GM15510 (cell line): ENCODE data around the gene IP6K1.

Experiments
- POLR2A ChIP-seq: IDR thresholded peaks from 3 replicates; pipeline ENCODE4 v1.6.1; 2011; ENCODE audit warnings: borderline replicate concordance; ENCODE audit not compliant: insufficient read length; ENCODE audit errors: extremely low read depth

IP6K1 gene

GRCh38 chr3:49723628-49724551, 62.5 kb downstream of the IP6K1 start, which contains the start of gene GMPPB:
TSS of gene GMPPB (minus strand) at chr3:49723951. CDS start at chr3:49723726, 225 bp downstream.
- TF ChIP-seq POLR2A: peak; percentile 78

GRCh38 chr3:49723296-49723627, 63.1 kb downstream of the IP6K1 start:
- TF ChIP-seq POLR2A: no peak

- no peak for TF ChIP-seq POLR2A
Observed at GRCh38 chr3:49722896-49723295, 63.4 kb downstream of the IP6K1 start.

- TF ChIP-seq POLR2A: no peak
Observed at GRCh38 chr3:49721896-49722781, 64.2 kb downstream of the IP6K1 start.

GRCh38 chr3:49721596-49721895, 64.8 kb downstream of the IP6K1 start:
- no peak for TF ChIP-seq POLR2A

GRCh38 chr3:49720855-49721595, 65.3 kb downstream of the IP6K1 start:
- peak; percentile 21 for TF ChIP-seq POLR2A

GRCh38 chr3:49719214-49719884, 67.0 kb downstream of the IP6K1 start, which contains the start of gene AMIGO3:
TSS of gene AMIGO3 (minus strand) at chr3:49719684. CDS start at chr3:49719465, 219 bp downstream.
- peak; percentile 76 for TF ChIP-seq POLR2A

- no peak for TF ChIP-seq POLR2A
Observed at GRCh38 chr3:49718858-49719213, 67.5 kb downstream of the IP6K1 start.

GRCh38 chr3:49717959-49718857, 68.1 kb downstream of the IP6K1 start:
- no peak for TF ChIP-seq POLR2A

GRCh38 chr3:49717211-49717958, 69.0 kb downstream of the IP6K1 start:
- TF ChIP-seq POLR2A: no peak

- no peak for TF ChIP-seq POLR2A
Observed at GRCh38 chr3:49716691-49717210, 69.6 kb downstream of the IP6K1 start.

GRCh38 chr3:49716169-49716568, 70.2 kb downstream of the IP6K1 start:
- no peak for TF ChIP-seq POLR2A

GRCh38 chr3:49715611-49716121, 70.7 kb downstream of the IP6K1 start:
- no peak for TF ChIP-seq POLR2A
